UCSD-AML1 (cell line): ENCODE data around the gene SFMBT2.
"Not testable (repeated sequence)": the region's sequence is repeated elsewhere in the genome, so short reads cannot be mapped to it uniquely, and the experiment has no call there.

Experiments used
- DNase-seq: peaks from one replicate; lab custom pipeline; 2025; ENCODE audit not compliant: unreplicated experiment; lab: John Stamatoyannopoulos, UW

Gene SFMBT2

DNA sequence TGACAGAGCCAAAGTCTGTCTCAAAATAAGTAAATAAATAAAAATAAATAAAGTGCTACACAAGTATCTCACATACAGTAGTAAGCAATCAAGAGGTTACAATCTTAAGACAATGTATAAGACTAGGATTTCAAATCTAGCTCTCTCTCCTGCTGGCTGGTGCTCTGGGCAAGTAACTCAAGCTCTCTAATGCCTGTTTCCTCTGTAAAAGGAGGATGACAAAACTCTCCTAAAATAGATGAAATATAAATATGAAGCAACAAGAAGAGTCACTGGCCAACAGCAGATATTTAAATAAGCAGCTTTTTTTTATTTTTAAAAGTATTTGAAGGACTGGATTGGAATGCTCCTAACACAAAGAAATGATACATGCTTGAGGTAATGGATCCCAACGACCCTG lies 7.2 kb downstream of the SFMBT2 start:
- DNase-seq = no peak

DNA sequence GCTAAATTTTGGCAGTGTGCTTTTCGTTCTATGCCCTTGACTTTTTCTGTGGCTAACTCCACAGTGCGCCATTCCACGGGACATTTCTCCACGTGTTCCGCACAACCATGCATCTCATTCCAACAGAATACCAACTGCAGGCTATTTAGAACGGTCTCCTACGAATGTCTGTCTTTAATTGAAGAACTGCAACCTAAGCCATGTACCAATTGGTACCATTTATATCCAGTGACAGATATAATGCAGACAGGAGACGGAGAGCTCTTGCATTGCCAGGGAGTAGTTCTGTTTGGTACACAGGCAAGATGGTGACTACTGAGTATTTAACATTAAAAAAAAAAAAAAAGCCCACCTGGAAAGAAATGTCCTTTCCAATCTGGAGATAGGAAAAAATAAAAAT lies 9.1 kb downstream of the SFMBT2 start:
- DNase-seq = no peak

DNA sequence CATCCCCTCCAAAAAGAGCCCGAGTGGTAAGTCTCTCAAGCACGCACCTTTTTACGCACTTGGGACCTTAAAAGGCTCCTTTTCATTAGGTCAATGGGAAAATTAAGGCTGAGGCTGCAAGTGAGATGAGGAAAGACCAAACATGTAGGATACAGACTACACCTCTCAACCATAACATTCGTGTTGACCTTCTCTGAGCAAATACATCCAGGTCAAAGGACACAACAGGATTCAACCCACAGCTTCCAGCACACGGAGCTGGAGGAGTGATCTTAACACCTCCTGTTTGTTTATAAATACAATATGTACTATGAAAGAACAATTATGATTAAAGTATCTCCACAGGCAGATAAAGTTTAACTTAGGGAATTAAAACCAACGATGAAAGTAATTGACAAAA lies 9.7 kb downstream of the SFMBT2 start:
- DNase-seq = no peak

DNA sequence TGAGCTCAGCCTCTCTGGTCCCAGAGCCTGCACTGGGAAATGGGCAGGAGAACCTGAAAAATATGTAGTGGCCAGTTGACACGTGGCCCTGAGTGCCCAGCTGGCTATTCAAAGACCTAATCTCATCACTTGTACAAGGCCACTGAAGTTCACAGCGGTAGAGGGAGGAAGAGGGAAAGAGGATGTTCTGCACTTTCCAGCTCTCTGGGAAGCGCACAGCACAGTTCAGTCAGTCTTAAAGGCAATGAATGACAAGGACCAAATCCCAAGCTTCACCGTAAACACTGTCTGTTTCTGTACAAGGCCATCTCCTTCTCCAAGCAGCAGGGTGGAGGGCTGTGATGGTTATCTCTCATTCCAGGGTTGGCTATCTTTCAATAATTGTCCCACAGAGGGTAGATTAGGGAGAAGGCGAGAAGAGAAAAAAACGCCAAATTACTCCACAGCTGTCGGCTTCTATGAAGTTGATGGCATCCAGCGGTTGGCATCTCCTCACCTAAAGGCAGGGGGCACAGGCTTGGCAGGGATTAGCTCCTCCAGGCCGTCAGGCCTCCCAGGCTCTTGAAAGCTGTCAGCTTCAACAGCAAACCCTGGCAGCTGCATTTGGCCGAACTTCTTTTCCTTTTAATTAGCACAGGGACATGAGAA lies 10.6 kb downstream of the SFMBT2 start:
- DNase-seq = no peak

GRCh38 chr10:7399533-7399932 lies 11.3 kb downstream of the SFMBT2 start:
- DNase-seq = no peak

DNA sequence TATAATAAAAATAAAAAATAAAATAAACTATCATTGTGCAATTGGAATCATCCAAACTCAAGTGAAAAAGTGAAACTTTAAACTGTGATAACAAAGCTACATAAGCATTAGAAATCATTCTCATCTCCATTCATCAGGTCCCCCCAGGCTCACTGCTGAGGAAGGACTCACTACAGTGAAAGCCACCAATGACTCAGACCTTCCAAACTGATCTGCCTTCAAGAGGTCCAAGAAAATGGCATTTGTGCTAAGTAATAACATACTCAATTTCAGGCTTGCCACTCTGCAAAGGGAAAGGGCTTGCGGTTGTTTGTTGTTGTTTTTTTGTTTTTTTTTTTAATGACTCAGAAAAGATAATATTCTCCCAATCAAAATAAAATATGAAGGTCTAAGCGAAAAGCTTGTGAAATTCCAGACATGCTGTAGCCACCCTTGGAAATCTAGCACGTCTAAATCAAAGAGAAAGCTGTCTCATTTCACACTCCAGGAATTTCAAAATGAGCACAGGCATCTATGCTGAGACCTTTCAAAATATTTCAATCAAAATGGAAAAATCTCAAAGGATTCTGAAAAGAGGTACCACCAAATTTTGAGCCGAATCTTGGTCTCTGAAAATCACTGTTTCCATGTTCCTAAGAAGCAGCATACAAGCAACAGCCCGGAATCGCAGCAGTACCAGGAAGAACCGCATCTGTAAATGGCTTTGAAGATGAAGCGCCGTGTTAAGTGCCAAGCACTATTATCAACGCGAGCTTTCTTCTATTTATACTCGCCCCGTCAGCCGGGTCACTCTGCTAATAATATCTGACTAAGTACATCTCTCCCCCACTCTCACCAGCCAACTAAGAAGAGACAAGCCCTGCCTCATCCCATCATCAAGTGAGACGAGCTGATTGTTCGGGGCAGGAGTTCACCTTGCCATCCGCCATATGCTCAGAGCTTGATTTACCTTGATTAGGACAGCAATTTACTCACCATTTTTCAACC lies 13.5 kb downstream of the SFMBT2 start:
- no peak for DNase-seq

DNA sequence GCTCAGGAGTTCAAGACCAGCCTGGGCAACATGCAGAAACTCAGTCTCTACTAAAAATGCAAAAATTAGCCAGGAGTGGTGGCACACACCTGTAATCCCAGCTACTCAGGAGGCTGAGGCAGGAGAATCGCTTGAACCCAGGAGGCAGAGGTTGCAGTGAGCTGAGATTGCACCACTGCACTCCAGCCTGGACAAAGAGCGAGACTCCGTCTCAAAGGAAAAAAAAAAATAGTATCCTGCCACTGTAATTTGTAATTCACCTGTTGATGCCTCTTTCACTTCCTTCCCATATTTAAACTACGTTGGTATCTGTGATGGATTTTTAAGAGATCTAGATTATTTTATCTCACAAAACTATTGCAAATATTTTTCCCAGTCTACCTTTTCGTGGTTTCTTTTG lies 18.5 kb downstream of the SFMBT2 start:
- not testable (repeated sequence) for DNase-seq

- no peak for DNase-seq
Measured at GRCh38 chr10:7391748-7392147, 19.1 kb downstream of the SFMBT2 start.

DNA sequence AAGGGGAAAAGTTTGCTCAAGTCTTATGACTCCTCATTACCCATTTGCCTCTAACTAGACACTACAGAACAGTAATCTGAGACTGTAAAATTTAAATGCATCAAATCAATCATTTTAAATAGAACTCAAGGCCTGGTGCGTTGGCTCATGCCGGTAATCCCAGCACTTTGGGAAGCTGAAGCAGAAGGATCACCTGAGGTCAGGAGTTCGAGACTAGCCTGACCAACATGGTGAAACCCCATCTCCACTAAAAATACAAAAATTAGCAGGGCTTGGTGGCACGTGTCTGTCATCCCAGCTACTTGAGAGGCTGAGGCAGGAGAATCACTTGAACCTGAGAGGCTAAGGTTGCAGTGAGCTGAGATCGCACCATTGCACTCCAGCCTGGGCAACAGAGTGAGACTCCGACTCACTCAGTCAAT lies 20.1 kb downstream of the SFMBT2 start:
- not testable (repeated sequence) for DNase-seq

- no peak for DNase-seq
Measured at GRCh38 chr10:7389844-7390243, 21.0 kb downstream of the SFMBT2 start.

DNA sequence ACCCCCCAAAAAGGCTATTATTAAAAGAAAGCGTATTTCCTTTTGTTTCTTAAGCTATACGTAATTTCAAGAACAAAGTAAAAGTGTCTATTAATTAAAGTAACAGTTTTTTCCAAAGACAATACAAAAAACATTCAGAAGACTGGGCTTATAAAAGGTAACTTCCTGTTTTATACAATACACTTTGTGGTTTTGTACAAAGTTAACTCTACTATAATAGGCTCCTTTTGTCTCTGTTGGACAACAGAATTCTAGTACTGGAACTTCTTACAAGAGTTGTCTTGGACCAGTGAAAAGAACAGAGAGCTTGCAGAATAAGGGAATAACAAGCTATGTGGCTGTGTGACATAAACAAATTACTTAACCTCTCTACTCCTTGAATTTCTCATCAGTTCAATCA lies 21.5 kb downstream of the SFMBT2 start:
- no peak for DNase-seq

DNA sequence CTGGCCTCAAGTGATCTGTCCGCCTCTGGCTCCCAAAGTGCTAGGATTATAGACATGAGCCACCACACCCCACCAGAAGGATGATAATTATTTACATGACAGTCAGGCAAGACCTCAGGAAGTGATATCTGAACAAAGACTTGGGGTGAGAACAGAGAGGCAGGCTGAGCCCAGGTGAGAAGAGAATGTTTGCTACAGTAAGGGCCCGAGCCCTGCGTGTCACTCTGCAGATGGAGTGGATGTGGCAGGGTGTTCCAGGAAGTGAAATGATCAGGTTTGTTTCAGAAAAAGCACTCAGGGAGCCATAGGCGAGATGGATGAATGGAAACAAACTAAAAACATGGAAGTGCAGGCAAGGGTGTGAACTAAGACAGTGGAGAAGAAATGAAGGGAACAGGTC lies 22.2 kb downstream of the SFMBT2 start:
- DNase-seq = no peak

DNA sequence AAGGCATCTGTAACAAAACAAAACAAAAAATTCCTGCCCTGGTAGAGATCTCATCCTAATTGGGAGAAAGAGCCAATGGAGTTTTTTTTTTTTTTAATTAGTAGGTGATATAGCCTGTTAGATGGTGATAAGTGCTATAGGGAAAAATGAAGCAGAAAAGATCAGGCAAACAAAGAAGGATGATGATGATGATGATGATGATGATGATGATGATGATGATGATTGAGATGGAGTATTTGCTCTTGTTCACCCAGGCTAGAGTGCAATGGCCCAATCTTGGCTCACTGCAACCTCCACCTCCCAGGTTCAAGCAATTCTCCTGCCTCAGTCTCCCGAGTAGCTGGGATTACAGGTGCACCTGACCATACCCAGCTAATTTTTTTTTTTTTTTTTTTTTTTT lies 22.7 kb downstream of the SFMBT2 start:
- DNase-seq = not testable (repeated sequence)

- no peak for DNase-seq
Measured at GRCh38 chr10:7385114-7385513, 25.7 kb downstream of the SFMBT2 start.

DNA sequence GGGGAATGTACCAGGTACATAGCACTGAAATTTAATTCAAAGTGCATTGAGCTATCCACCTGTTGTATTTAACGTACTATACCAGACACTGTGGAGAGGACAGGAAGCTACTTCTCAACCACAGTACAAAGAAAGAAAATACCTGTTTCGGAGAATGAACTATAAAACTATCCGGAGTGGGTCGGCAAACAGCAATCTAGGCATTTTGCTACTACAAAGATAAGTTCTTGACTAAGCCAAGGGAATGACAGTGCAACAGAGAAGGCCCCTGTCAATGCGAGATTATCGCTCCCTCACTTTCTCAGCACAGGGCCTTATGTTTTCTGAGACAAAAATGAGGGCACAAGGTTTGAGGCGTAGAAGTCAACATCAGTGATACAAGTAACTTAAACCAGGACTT lies 27.4 kb downstream of the SFMBT2 start:
- DNase-seq = no peak

- DNase-seq = no peak
Measured at GRCh38 chr10:7380704-7381241, 30.1 kb downstream of the SFMBT2 start.

GRCh38 chr10:7378602-7379403 lies 32.0 kb downstream of the SFMBT2 start:
- no peak for DNase-seq

- no peak for DNase-seq
Measured at GRCh38 chr10:7377614-7378248, 33.1 kb downstream of the SFMBT2 start.

DNA sequence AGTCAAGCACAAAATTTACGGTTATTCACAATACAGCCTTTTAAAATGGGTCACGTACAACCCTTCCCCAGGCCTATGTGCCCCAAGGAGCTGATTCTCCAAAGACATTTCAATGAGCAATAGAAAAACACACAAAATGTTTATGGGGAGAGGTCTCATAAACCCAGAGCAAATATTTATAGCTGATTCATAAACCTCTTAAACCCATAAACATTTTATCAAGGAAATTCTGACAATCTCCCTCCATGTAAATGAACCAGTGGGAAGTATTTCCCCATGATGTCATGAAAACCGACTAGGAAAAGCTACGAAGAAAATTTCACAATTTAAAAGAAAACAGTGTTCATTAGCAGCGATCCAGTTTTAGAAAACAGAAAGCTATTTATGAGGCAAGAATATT lies 36.0 kb downstream of the SFMBT2 start:
- no peak for DNase-seq

DNA sequence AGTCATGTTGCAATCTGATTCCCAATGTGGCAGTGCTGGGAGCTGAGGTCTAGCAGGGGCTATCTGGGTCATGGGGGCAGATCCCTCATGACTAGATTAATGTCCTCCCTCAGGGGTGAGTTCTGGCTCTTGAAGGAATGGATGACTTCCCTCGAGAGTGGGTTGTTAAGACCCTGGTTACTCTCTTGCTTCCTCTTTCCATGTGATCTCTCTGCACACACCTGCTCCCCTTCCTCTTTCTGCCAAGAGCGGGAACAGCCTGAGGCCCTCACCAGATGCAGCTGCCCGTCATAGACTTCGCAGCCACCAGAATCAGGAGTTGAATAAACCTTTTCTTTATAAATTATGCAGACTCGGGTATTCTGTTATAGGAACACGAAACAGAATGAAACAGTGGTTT lies 37.8 kb downstream of the SFMBT2 start:
- DNase-seq = no peak

DNA sequence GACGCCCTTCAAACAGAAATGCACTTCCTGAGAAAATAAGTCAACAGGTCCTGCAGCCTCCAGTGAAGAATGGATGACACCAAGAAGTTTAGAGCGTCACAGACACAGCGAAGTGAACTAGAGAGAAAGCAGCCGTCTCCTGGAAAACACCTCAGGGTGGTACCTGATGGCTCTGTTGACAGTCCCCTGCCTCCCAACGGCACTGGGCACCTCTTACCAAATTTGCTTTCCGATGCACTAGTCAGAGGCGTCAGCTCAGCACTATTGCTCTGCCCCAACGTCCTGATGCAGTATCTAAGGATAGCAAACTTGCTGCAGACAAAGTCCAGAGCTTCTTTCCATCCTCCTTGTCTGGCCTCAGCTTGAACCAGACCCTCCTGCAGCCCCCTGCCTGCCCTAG lies 38.3 kb downstream of the SFMBT2 start:
- no peak for DNase-seq
